AG04450 (cell line): ENCODE measurements around the gene MLLT6. TPM values are rescaled to one million over a fixed set of nuclear protein-coding genes. Genes with fewer than 3 reads are reported as not detected.

Experiments used
- CTCF ChIA-PET: fragments of 300-600, 350-600 bp; formaldehyde crosslinking; extraction: SDS; loops from one replicate; lab custom pipeline; 2022; ENCODE audit warnings: antibody characterized with exemption, inconsistent platforms; lab: Charles Lee
- POLR2A ChIA-PET: fragments of 350-600 bp; formaldehyde crosslinking; extraction: SDS; loops from one replicate; lab custom pipeline; 2021; ENCODE audit warnings: antibody characterized with exemption, inconsistent platforms; lab: Yijun Ruan, JAX
- DNase-seq: peaks from one replicate; pipeline ENCODE4 v3.0.0-alpha.2; 2011; ENCODE audit warnings: low read depth, low spot score
- H3K27ac ChIP-seq: one replicate; pipeline ENCODE4 v1.5.1; 2012; ENCODE audit warnings: low read depth, low read length, control low read depth
- H3K27me3 ChIP-seq: one replicate; pipeline ENCODE4 v1.6.0; 2012; ENCODE audit warnings: low read length; ENCODE audit not compliant: control insufficient read depth, insufficient read depth
- H3K4me3 ChIP-seq: 2 replicates; pipeline ENCODE4 v1.5.1; 2011; ENCODE audit warnings: mild to moderate bottlenecking, low read depth, low read length, control low read depth
- H3K9me3 ChIP-seq: 2 replicates; pipeline ENCODE4 v1.5.1; 2012; ENCODE audit warnings: low read length; ENCODE audit not compliant: control insufficient read depth, insufficient read depth
- polyA plus RNA-seq: library from polyadenylated mRNA; depleted of rRNA; stranded (reverse); fragments of >200 nt; gene quantifications from 2 replicates; pipeline ENCODE4 v1.2.3, GENCODE V29; 2011
- TF ChIP-seq, protein P1 (sequence below): IDR thresholded peaks from 2 replicates; pipeline ENCODE4 v1.5.1; 2011; ENCODE audit warnings: low read depth, low read length, control low read depth, inconsistent platforms

The MLLT6 gene
- polyA plus RNA-seq, 1 experiment: 17.3 TPM

DNA sequence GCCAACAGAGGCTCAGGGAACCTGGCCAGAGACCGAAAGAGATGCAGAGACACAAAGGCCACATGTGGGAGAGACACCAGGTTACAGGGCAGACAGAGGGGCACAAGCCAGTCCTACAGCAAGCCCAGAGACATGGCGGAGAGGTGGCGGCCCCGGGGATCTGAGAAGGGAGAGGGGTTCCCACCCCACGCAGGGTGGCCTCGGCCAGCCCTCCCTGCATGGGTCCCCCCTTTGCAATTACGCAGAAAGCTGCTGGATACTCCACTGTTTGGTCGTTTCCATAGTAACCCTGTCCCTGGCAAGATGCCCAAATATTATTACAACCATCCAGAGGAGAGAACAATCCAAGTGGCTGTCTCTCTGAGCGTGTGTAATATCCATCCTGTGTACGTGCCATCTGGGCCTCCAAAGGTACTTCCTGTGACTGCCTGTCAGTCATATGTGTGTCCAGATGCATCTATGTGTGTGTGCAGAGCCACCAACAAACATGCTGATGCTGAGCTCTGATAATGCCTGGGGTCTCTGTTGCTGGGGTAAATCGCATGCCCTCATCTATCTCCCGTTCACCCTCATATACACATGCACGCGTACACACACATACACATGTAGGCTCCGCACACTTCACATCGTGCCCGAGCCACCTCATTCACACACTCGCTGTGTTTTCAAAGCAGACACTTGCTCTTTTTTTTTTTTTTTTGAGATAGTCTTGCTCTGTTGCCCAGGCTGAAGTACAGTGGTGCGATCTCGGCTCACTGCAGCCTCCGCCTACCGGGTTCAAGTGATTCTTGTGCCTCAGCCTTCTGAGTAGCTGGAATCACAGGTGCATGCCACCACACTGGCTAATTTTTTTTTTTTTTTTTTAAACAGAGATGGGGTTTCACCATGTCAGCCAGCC is 37.6 kb downstream of the MLLT6 start:
- Histone ChIP-seq H3K27ac (peak overlapping the region; percentile 47), H3K27me3 (no peaks in the 10 kb centered on the region), H3K4me3 (no peak overlapping the region), H3K9me3 (peaks cover 1% of the 10 kb centered on the region; the same call in 1 of the 2 replicates)
- ChIA-PET POLR2A (interaction anchor here (0.5 kb wide), 1 partner anchor 124 kb away, joined by 3 read pairs; no protein-coding TSS in a partner anchor), CTCF (interaction anchor here (4.6 kb wide), 1 partner anchor 7 kb away, joined by 23 read pairs; no protein-coding TSS in a partner anchor)
- TF ChIP-seq, protein P1, sequence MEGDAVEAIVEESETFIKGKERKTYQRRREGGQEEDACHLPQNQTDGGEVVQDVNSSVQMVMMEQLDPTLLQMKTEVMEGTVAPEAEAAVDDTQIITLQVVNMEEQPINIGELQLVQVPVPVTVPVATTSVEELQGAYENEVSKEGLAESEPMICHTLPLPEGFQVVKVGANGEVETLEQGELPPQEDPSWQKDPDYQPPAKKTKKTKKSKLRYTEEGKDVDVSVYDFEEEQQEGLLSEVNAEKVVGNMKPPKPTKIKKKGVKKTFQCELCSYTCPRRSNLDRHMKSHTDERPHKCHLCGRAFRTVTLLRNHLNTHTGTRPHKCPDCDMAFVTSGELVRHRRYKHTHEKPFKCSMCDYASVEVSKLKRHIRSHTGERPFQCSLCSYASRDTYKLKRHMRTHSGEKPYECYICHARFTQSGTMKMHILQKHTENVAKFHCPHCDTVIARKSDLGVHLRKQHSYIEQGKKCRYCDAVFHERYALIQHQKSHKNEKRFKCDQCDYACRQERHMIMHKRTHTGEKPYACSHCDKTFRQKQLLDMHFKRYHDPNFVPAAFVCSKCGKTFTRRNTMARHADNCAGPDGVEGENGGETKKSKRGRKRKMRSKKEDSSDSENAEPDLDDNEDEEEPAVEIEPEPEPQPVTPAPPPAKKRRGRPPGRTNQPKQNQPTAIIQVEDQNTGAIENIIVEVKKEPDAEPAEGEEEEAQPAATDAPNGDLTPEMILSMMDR: no peak
- peak; percentile 37 for DNase-seq

DNA sequence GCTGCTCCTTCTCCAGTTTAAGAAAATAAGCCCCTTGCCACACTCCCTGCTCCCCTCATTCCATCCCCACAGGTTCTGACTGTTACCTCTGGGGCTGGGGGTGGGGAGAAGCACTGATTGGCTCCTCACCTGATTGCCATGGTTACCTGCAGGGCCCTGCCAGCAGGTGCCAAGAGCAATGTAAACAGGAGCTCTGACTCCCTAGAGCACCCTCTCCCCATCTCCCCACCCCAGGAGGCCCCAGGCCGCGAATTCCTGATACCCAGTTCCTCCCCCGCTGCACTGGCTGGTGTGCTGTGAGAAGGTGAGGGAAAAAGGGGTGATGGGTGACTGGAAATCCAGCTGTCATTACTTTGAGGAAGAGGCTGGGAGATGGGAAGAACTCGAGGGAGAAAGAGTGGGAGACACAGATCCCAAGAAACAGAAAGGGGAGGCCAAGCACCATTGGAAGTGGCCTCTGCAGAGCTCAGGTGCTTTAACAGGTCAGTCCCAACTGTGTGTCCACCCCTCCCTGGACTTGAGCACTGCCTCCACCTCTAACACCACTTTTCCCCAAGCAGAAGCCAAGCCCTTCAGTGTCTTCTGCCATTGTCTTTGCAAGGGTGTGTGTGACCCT is 38.6 kb downstream of the MLLT6 start:
- TF ChIP-seq, protein P1: no peak
- peaks cover 3% of the 10 kb centered on the region; the same call in 1 of the 2 replicates for H3K9me3 ChIP-seq
- CTCF ChIA-PET: interaction anchor here (4.6 kb wide), 1 partner anchor 8 kb away, joined by 23 read pairs; no protein-coding TSS in a partner anchor
- no peaks in the 10 kb centered on the region for H3K27me3 ChIP-seq
- H3K27ac ChIP-seq: no peak overlapping the region
- no peak for DNase-seq
- H3K4me3 ChIP-seq: no peak overlapping the region
- POLR2A ChIA-PET: no interaction called here

DNA sequence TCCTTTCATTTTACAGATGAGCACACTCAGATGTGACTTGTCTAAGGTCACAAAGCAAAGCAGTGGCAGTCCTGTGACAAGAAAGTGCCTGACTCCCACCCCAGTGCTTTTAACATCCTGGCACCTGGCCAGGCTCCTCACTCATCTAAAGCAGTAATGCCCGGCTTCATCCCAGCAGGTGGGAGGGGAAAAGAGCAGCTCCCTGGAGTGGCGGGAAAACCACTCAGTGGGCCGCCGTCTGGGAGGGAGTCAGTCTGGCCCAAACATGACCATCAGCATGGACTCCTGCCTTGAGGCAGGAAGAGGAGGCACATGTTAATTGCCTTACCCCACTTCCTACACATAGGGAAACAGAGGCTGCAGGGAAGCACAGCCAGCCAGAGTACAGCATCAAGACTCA is 40.5 kb downstream of the MLLT6 start:
- DNase-seq: no peak
- ChIA-PET POLR2A (interaction anchor here (0.6 kb wide), 1 partner anchor 10 kb away, joined by 4 read pairs; no protein-coding TSS in a partner anchor), CTCF (interaction anchor here (0.5 to 4.6 kb wide), 2 partner anchors 10 to 87 kb away, joined by 9 to 23 read pairs; no protein-coding TSS in a partner anchor)
- H3K27me3 ChIP-seq: no peaks in the 10 kb centered on the region
- peak overlapping the region; percentile 85 for H3K4me3 ChIP-seq
- H3K9me3 ChIP-seq: peaks cover 3% of the 10 kb centered on the region; the same call in 1 of the 2 replicates
- no peak overlapping the region for H3K27ac ChIP-seq
- TF ChIP-seq, protein P1: no peak

DNA sequence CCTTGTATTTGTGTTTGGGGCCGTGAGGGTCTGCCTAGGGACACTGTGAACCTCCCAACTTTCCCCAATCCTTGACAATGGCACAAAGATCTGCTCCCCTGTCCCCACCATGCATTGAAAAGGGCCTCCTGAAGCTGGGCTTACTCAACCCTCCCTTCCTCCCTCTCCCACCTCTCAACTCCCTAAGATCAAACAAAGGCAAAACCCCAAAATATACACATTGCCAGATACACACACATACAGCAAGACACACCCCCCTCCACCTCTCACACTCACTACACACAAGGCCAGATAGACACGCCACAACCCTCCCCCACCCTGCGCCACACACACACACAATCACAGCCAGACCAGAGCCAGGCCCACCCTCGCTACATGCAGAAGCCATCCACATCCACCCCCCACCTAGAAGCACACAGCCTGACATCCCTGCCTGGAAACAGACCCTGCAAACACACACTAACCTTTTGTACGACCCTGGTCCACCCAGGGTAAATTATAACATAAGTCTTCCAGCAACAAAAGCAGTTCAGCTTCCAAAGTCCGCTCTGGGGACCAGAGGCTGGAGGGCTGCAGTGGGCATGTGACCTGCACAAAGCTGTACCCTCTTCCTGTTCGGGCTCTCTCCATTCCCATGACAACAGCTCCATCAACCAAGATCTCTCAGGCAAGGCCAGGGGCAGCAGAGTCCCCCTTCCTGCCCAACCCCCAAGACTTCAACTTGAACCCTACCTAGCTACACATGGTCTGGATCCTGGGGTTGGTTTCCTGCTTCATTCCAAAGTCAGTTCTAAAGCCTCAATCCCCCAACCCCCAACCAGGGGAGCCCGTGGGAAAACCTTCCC is 41.2 kb downstream of the MLLT6 start:
- TF ChIP-seq, protein P1: no peak
- POLR2A ChIA-PET: no interaction called here
- Histone ChIP-seq H3K9me3 (peaks cover 3% of the 10 kb centered on the region; the same call in 1 of the 2 replicates), H3K4me3 (peak overlapping the region; percentile 85), H3K27me3 (no peaks in the 10 kb centered on the region), H3K27ac (no peak overlapping the region)
- no peak for DNase-seq
- CTCF ChIA-PET: interaction anchor here (0.5 to 4.6 kb wide), 2 partner anchors 11 to 86 kb away, joined by 9 to 23 read pairs; no protein-coding TSS in a partner anchor
